Neural cell (in vitro differentiated cells): ENCODE results near the gene AZU1. TPM values are rescaled to one million over a fixed set of nuclear protein-coding genes. Genes with fewer than 3 reads are reported as not detected.

Experiments
- H2AFZ ChIP-seq: fragments of 200-600, 300-800 bp; sonication (generic), shearing (Covaris generic); 2 replicates; pipeline ENCODE4 v1.6.0; 2014; ENCODE audit warnings: low read depth, mild to moderate bottlenecking, antibody characterized with exemption, low read length, moderate library complexity
- H3F3A ChIP-seq: fragments of 200-600 bp; shearing (Covaris generic); 2 replicates; pipeline ENCODE4 v1.6.1; 2016; ENCODE audit warnings: mild to moderate bottlenecking, moderate library complexity, mixed read lengths, antibody characterized with exemption, low read length; ENCODE audit not compliant: insufficient read depth, poor library complexity, severe bottlenecking
- H3K27ac ChIP-seq: fragments of 200-600, 300-800 bp; sonication (generic), shearing (Covaris generic); 2 replicates; pipeline ENCODE4 v1.5.1; 2014; ENCODE audit warnings: mild to moderate bottlenecking, low read length, moderate library complexity
- H3K27me3 ChIP-seq: fragments of 300-800, 200-600 bp; sonication (generic), shearing (Covaris generic); 2 replicates; pipeline ENCODE4 v1.6.0; 2014; ENCODE audit warnings: mild to moderate bottlenecking, low read depth, low read length, moderate library complexity; ENCODE audit not compliant: insufficient read depth
- H3K36me3 ChIP-seq: fragments of 300-800, 200-600 bp; sonication (generic), shearing (Covaris generic); 2 replicates; pipeline ENCODE4 v1.5.1; 2014; ENCODE audit warnings: mild to moderate bottlenecking, antibody characterized with exemption, low read length, moderate library complexity; ENCODE audit not compliant: insufficient read depth
- H3K4me2 ChIP-seq: fragments of 300-800, 200-600 bp; sonication (generic), shearing (Covaris generic); 2 replicates; pipeline ENCODE4 v1.6.0; 2014; ENCODE audit warnings: mild to moderate bottlenecking, low read length
- H3K4me3 ChIP-seq: fragments of 300-800, 200-600 bp; sonication (generic), shearing (Covaris generic); 2 replicates; pipeline ENCODE4 v1.5.1; 2014; ENCODE audit warnings: mild to moderate bottlenecking, low read length, moderate library complexity
- H3K79me2 ChIP-seq: fragments of 200-600 bp; shearing (Covaris generic); replicated peaks from 2 replicates; pipeline ENCODE4 v1.6.0; 2014; ENCODE audit warnings: mild to moderate bottlenecking, low read length, moderate library complexity; ENCODE audit not compliant: insufficient read depth
- H3K9ac ChIP-seq: fragments of 300-800, 200-600 bp; sonication (generic), shearing (Covaris generic); 2 replicates; pipeline ENCODE4 v1.6.1; 2016; ENCODE audit warnings: mild to moderate bottlenecking, low read length, mixed read lengths
- H3K9me2 ChIP-seq: fragments of 200-600 bp; shearing (Covaris generic); 2 replicates; pipeline ENCODE4 v1.6.1; 2016; ENCODE audit warnings: mild to moderate bottlenecking, low read length, mixed read lengths; ENCODE audit not compliant: insufficient read depth
- H3K9me3 ChIP-seq: fragments of 200-600, 300-800 bp; sonication (generic), shearing (Covaris generic); 2 replicates; pipeline ENCODE4 v1.6.1; 2016; ENCODE audit warnings: mild to moderate bottlenecking, mixed run types, low read length, moderate library complexity, mixed read lengths
- H4K20me1 ChIP-seq: fragments of 200-600 bp; shearing (Covaris generic); 2 replicates; pipeline ENCODE4 v1.6.1; 2016; ENCODE audit warnings: mild to moderate bottlenecking, mixed run types; ENCODE audit not compliant: insufficient read depth
- CTCF ChIP-seq: fragments of 450-650 bp; IDR thresholded peaks from 2 replicates; pipeline ENCODE4 v1.5.1; 2014; ENCODE audit warnings: antibody characterized with exemption, mild to moderate bottlenecking, moderate library complexity; ENCODE audit not compliant: poor library complexity, severe bottlenecking
- EP300 ChIP-seq: fragments of 450-650 bp; conservative IDR thresholded peaks from 2 replicates; pipeline ENCODE4 v1.6.1; 2014; ENCODE audit warnings: antibody characterized with exemption, mild to moderate bottlenecking, moderate library complexity; ENCODE audit not compliant: poor library complexity, severe bottlenecking
- EZH2 ChIP-seq: fragments of 200-600, 300-800 bp; shearing (Covaris generic), sonication (generic); IDR thresholded peaks from 2 replicates; pipeline ENCODE4 v1.6.1; 2014; ENCODE audit warnings: antibody characterized with exemption, low read length, borderline replicate concordance, mild to moderate bottlenecking; ENCODE audit not compliant: insufficient read depth, poor library complexity, severe bottlenecking
- MXI1 ChIP-seq: fragments of 450-650 bp; conservative IDR thresholded peaks from 2 replicates; pipeline ENCODE4 v1.6.1; 2014; ENCODE audit warnings: antibody characterized with exemption, mild to moderate bottlenecking; ENCODE audit not compliant: poor library complexity, severe bottlenecking
- POLR2AphosphoS5 ChIP-seq: IDR thresholded peaks from 2 replicates; pipeline ENCODE4 v1.6.1; 2012
- RAD21 ChIP-seq: fragments of 450-650 bp; conservative IDR thresholded peaks from 2 replicates; pipeline ENCODE4 v1.6.1; 2014; ENCODE audit warnings: antibody characterized with exemption, mild to moderate bottlenecking, moderate library complexity
- REST ChIP-seq: IDR thresholded peaks from 2 replicates; pipeline ENCODE4 v1.6.1; 2012; ENCODE audit warnings: borderline replicate concordance
- SMC3 ChIP-seq: fragments of 450-650 bp; conservative IDR thresholded peaks from 2 replicates; pipeline ENCODE4 v1.6.1; 2014; ENCODE audit warnings: antibody characterized with exemption, mild to moderate bottlenecking, moderate library complexity; ENCODE audit not compliant: poor library complexity
- TAF1 ChIP-seq: IDR thresholded peaks from 2 replicates; pipeline ENCODE4 v1.6.1; 2012; ENCODE audit warnings: low read depth
- polyA plus RNA-seq: library from polyadenylated mRNA; depleted of rRNA; stranded (reverse); fragments of >200 nt; gene quantifications from 2 replicates; pipeline ENCODE4 v1.2.3, GENCODE V29; 2014

The AZU1 gene
- polyA plus RNA-seq, 1 donor from 2014 or later = 1.1 TPM

GRCh38 chr19:802498-803098 is 25.0 kb upstream of the AZU1 start:
- peaks cover 62% of the 10 kb centered on the region for H3K79me2 ChIP-seq
- H4K20me1 ChIP-seq = peaks cover 50% of the 10 kb centered on the region
- H3K27ac ChIP-seq = no peak overlapping the region
- no peaks in the 10 kb centered on the region for H3K9me2 ChIP-seq
- H3K4me2 ChIP-seq = no peak overlapping the region
- peak overlapping the region; percentile 26 for H3K9ac ChIP-seq
- no peaks in the 10 kb centered on the region for H3K9me3 ChIP-seq
- H3K27me3 ChIP-seq = no peaks in the 10 kb centered on the region
- H3F3A ChIP-seq = no peaks in the 10 kb centered on the region
- no peak overlapping the region for H2AFZ ChIP-seq
- no peak overlapping the region for H3K4me3 ChIP-seq
- TF ChIP-seq EZH2 (no peak), MXI1 (no peak), EP300 (no peak), CTCF (no peak), POLR2AphosphoS5 (no peak), REST (no peak), RAD21 (no peak), TAF1 (no peak), SMC3 (no peak)
- no peaks in the 10 kb centered on the region for H3K36me3 ChIP-seq

GRCh38 chr19:803099-803561 is 24.5 kb upstream of the AZU1 start:
- Histone ChIP-seq H3K79me2 (peaks cover 60% of the 10 kb centered on the region), H2AFZ (no peak overlapping the region), H3K4me2 (no peak overlapping the region), H3K4me3 (no peak overlapping the region), H3K9me3 (no peaks in the 10 kb centered on the region), H3K27ac (no peak overlapping the region), H4K20me1 (peaks cover 48% of the 10 kb centered on the region), H3K9me2 (no peaks in the 10 kb centered on the region), H3K36me3 (no peaks in the 10 kb centered on the region), H3F3A (no peaks in the 10 kb centered on the region), H3K27me3 (no peaks in the 10 kb centered on the region), H3K9ac (no peak overlapping the region)
- TF ChIP-seq RAD21 (no peak), SMC3 (no peak), MXI1 (no peak), REST (no peak), TAF1 (no peak), EP300 (no peak), EZH2 (no peak), POLR2AphosphoS5 (no peak), CTCF (no peak)
